Measurements from ENCODE around the gene TEF.
A peak's percentile ranks its signal among the peaks of the same experiment; 100 is the strongest.

The TEF gene, protein sequence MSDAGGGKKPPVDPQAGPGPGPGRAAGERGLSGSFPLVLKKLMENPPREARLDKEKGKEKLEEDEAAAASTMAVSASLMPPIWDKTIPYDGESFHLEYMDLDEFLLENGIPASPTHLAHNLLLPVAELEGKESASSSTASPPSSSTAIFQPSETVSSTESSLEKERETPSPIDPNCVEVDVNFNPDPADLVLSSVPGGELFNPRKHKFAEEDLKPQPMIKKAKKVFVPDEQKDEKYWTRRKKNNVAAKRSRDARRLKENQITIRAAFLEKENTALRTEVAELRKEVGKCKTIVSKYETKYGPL

DNA sequence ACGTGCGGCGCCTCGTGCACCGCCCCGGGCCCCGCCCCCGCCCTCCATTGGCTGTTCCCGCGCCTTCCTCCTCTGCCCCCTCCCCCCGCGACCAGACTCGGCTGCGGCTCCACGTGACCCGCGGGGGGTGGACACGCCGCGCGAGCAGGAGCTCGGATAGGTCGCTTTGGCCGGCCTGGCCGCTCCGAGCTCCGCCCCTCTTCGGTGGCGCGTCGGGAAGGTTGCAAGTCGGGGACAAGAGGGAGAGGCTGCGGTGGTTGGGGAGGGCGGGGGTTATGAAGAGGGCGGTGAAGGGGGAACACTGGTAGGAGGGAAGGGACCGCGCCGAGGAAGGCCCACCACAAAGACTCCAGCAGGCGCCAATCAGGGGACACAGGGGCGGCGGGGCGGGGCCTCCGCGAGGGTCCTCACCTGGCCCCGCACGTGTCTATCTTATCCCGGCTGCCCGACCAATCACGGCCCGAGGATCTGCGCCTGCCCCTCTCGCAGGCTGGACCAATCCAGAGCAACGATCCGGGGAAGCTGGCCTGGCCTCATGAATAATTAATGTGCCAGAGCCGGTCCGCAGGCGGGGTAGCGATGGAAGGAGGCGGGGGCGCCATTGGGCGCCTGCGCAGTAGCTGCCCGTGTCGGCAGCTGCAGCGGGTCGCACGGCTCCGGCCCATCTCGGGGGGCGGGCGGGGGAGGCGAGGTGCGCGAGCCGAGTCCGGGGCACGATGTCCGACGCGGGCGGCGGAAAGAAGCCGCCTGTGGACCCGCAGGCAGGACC, at the start of gene TEF:
Gene TEF, plus strand, starts transcription at position 614 of the 769 bp plus-strand sequence. Its CDS starts 103 bp downstream, at position 717.
- peak; percentile 97 for DNase-seq

DNA sequence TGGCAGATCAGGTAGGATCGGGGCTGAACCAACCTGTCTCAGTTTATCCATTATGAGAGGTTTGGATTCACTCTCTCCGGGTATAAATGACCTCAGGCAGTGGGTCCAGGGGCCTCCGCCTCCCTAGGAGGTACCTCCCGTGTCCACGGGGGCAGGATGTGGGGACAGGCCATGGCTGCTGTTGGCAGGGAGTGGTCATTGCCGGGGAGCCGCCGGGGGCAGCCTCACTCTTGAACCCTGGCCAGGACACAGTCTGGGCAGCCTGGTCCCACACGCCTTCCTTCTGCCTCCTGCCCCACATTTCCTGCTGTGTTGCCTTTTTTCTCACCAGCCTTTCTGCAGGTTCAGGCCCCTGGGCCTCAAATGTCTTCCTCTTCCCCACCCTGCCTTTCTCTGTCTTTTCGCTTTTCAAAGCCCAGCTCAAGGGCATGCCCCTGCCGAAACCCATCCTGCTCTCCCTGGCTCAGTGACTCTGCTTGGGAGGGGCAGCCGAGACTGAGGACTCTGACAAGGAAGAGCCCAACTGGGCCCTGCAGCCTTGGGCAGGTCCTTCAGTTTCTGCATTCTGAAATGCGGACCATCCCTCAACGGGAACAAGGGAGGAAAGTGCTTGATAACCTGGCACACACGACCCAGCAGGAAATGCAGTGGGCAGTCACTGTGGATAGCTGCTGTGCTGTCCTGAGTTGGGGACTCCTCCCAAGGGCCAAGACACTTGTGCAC, 49.4 kb upstream of the TEF start:
- DNase-seq = no peak

DNA sequence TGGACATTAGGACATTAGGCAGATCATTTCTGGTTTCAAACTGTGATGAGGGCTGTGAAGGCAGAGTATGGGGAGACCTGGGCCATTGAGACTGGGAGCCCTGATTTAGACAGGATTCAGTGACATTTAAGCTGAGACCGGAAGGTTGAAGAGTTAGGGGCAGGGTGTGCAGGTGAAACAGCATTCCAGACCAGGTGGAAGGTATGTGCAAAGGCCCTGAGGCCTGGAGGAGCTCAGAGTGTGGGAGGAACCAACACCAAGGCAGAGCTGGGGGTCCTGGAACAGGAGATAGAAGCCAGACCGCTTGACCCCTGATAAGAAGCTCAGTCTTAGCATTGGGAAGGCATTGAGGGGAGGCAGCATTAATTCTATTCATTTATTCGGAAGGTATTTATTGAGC, 47.9 kb upstream of the TEF start:
- DNase-seq = no peak

DNA sequence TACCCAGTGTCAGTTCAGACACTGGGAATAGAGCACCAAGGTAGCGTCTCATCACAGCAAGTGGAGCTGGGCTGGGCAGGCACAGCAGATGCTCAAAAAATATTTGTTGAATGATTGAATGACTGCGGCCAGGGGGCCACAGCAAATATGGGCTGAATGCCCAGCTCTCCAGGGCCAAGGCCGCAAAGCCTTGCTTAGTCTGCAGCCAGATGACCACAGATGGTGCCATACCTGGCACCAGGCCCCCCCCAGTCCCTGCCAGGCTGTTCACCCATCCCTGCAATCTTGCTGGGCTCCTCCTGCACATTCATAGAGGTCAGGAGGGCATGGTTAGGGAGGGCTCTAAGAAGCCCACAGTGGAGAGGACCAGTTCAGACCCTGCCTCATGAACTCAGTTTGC, 47.5 kb upstream of the TEF start:
- DNase-seq = no peak

DNA sequence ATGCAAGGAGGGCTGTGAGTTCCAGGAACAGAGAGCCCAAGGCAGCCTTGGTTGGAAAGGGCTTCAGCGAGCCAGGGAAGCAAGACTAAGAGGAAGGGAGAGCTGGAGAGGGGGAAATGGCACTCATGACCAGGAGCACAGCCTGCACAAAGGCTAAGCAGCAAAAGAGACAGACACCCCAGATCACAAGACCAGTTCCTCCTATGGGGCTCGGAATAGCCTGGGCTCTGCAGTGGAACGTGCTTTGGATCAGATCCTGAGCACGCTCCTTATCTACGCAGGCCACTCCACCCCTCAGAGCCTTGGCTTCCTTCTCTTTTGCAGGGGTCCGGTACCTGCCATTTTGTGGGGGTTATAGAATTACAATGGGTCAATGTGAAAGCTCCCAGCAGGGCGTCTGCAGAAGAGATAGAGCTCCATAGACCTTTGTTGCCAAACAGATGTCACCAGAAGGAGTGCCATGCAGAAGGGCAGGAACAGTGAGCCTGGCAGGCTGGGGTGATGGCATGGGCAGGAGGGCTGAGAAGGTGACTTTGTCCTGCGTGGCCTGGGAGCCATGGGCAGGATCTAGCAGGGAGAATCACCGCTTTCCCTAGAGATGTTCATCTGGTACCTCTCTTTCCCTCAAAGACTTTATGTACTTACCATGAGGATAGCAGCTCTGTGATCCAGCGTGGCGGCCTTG, 46.6 kb upstream of the TEF start:
- DNase-seq = no peak

DNA sequence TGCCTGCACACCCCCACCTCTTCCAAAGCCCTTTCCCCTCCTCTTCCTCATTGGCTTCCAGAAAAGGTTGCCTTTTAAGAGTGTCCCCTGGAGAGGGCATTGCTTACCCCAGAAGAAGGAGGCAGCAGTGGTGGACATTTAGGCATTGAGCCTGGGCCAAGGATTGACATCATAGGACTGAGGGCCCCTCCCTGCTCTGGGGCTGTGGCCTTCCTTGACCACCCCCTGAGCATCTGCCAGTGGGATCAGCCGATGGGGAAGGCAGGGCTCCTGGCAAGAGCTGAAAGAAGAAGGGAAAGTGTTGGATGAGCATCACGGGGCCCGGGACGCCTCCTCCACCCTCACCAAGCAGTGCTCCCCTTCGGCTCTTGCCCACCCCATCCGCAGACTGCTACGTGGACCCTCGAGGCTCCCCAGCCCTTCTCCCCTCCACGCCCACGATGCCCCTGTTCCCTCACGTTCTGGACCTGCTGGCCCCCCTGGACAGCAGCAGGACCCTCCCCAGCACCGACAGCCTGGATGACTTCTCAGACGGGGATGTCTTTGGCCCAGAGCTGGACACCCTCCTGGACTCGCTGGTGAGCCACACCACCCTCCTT, 43.0 kb upstream of the TEF start:
- DNase-seq = no peak

DNA sequence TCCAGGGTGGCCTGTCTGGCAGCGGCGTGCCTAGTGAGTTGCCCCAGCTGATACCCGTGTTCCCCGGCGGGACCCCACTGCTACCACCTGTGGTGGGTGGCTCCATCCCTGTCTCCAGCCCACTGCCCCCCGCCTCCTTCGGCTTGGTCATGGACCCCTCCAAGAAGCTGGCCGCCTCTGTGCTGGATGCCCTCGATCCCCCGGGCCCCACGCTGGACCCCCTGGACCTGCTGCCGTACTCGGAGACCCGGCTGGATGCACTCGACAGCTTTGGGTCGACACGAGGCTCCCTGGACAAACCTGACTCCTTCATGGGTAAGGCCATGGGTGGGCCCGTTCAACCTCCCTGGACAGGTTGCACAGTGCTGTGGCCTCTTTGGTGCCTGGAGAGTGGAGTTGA, 41.9 kb upstream of the TEF start:
- DNase-seq = no peak

DNA sequence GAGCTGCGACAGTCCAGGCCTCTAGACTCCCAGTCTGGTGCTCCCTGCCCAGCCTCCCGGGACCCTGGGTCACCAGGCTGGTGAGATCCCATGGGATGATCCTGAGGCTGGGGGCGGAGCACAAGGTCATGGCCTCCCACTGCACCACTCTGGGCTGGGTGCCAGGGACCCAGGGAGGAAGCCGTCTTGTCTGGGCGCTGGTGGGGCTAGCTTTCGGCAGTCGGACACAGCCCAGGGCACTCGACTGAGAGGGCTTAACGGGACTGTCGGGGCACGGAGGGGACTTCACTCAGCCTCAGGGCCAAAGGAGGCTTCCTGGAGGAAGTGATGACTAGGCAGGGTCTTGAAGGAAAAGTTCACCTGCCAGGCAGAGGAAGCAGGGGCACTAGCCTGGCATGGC, 41.4 kb upstream of the TEF start:
- DNase-seq = no peak

DNA sequence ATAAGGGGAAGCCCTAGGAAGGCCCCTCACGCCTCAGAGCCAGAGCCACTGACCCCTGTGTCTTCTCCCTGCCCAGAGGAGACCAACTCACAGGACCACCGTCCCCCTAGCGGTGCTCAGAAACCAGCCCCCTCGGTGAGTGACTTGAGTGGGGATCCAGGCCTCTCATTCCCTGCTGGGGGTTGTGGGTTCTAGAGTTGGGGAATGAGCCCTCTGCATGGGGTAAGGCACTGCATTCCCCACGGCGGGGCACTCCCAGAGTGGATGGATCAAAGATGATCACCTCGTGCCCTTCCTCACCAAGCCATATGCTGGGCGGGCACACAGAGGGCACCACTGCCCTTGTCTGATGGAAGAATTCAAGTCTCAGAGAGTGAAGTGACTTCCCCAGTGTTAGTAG, 40.7 kb upstream of the TEF start:
- no peak for DNase-seq

DNA sequence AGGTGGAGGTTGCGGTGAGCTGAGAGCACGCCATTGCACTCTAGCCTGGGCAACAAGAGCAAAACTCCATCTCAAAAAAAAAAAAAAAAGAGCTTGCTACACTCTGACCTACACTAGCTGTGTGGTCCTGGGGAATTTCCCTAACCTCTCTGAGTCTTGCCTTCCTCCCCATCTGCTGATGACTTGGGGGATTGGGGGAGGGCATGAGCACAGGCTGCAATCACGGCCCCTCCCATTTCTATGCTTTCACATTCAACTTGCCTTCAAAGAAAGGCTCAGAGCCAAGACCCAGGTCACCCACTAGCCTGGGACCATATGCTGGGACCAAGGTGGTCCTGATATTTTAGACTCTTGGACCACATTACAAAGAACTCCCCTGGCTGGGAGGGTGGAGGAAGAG, 39.8 kb upstream of the TEF start:
- no peak for DNase-seq

DNA sequence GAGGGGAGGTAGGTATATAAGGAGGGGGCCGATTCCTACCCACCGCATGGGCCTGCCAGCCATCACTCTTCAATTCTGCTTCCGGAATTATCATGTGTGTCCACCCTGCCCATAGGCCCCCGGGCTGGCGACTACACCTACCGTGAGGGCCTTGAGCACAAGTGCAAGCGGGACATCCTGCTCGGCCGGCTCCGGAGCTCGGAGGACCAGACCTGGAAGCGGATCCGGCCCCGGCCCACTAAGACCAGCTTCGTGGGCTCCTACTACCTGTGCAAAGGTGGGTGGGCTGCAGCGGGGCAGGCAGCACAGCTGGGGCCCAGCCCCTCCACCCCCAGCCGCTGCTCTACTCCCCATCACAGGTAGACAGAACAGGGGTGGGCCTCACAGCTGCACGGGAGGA, 38.4 kb upstream of the TEF start:
- DNase-seq = no peak

DNA sequence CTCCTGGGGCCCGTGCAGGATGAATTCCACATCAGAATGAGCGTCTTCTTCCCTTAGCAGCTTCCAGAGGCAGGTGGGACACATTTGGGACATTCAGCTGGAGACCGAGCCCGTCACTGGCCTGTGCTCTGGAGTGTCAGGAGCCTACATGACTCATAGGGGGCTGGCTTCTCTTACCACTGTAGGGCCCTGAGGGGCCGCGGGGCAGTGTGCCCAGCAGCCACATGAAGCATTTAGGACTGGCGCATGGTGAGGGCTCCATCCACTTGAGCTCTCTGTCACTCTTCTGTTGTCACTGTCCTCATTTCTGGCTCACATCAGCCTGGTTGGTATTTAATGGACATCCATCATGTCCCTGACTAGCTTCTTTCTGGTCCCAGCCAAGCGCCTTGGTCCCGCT, 38.0 kb upstream of the TEF start:
- DNase-seq = no peak

DNA sequence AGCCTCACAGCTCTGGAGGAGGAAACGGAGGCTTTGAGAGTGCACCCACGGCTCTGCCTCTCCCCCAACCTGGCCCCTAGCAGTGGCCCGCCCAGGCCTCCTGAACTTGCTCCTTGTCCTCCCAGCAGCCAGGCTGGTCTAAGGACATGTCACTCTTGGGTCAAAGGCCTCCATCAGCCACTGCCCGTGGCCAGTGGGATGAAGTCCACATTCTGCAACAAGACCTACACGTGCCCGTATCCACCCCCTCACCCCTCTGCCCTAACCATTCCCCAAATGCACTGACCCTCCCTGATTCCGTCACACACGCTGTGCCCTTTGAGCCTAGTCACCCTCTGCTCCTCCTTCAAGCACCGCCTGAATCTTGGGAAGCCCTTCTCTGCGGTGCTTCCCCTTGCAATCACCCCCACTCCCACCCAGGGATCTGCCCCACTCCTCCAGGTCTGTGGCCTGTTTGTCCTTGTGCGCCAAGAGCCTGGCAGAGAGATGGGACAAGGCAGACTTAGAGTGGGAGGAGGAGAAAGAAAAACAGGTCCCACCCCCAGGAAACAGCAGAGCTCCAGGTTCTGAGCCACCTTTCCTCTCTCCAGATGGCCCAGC, 37.5 kb upstream of the TEF start:
- no peak for DNase-seq

DNA sequence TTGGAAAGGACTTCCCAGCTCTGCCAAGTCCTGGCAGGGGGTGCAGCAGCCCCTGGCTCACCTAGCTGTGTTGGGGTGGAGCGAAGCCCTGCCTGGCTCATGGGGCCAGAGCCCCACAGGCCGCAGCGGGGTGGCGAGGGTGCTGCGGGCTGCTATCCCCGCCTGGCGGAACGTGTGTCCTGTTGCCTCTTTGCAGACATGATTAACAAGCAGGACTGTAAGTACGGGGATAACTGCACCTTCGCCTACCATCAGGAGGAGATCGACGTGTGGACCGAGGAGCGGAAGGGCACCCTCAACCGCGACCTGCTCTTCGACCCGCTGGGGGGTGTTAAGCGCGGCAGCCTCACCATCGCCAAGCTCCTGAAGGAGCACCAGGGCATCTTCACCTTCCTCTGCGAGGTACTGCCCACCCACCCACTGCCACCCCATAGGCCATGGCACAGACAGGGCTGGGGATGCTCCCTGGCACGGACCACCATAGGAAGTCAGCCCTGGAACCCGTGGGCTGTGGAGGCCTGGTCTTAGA, 35.9 kb upstream of the TEF start:
- DNase-seq = no peak

DNA sequence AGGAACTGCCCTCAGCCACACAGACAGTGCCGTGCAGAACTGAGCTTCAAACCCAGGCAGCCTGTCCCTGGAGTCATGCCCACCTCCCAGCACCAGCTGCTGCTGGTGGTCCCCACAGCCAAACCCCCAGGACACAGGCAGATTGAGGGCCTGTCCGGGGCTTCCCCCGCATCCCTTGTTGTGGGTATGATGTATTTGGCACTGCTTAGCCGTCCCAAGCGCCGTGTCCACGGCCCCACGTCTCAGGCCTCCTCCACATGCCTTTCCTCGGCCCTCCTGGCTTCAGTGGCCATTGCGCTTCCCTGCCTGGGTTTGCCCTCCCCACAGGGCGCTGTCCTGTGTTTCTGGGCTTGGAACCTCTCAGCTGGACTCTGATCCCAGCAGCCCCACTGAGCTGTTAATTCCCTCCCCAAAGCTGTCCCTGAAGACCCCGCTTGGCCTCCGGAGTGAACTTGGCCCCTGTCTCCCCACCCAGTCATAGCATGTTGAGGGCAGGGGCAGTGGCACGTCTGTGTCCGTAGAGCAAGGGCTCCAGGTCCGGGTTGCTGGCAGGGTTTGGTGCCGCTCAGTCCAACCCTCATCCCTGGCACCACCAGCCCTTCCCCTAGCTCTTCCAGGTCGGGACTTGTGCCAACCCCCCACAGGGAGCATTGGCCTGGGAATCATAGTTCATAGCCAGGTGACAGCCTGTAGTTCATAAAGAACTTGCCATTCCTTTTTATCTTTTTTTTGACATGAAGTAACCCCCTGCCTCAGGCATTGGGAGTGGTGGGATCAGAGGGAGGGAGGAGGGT, 34.5 kb upstream of the TEF start:
- no peak for DNase-seq

DNA sequence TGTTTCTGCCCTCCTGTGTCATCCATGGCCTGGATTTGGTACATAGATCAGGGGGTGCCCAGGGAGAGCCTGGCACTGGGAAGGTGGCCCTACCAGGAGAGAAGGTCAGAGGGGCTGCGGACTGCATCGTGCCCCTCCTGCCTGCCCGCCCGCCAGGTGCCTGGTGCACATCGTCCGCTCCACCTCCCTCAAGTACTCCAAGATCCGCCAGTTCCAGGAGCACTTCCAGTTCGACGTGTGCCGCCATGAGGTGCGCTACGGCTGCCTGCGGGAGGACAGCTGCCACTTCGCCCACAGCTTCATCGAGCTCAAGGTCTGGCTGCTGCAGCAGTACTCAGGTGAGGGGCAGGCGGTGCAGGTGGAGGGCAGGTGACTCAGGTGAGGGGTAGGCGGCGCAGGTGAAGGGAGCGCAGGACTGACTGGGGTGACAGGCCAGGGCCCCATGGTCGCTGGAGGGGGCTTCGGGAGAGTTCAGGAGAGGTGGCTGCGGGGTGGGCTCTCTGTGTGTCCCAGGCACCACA, 32.7 kb upstream of the TEF start:
- no peak for DNase-seq

DNA sequence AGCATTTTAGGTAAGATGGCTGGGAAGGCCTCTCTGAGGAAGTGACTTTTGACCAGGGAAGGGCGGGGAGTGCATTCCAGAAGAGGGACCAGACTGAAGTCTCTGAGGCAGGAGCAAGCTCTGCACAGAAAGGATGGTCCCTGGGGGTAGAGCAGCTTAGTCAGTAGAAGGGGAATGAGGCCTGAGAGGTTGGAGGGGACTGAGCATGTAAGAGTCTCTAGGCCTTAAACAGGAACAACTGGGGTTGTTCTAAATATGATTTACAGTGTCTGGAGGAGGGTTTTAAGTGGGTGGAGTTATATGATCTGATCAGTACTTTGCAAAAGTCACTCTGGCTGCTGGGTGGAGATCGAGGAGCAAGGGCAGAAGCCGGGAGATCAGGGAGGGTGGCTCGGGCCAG, 31.7 kb upstream of the TEF start:
- no peak for DNase-seq

DNA sequence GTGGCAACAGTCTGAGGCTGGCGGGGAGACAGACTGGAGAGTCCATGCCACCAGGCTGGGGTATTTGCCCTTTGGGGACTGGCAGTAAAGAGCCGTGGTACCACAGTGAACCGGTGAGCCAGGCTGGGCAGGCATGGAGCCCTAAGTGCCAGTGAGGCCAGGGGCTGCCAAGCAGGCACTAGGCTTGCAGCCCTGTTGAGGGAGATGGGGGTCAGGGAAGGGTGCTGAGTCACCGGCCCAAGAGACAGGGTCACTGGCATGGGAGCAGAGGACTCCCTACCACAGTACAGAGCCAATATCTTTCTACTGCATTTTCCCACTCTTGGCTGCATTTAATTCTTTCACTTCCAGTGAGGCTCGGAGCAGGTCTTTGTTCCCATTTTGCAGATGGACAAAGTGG, 30.7 kb upstream of the TEF start:
- DNase-seq = no peak

DNA sequence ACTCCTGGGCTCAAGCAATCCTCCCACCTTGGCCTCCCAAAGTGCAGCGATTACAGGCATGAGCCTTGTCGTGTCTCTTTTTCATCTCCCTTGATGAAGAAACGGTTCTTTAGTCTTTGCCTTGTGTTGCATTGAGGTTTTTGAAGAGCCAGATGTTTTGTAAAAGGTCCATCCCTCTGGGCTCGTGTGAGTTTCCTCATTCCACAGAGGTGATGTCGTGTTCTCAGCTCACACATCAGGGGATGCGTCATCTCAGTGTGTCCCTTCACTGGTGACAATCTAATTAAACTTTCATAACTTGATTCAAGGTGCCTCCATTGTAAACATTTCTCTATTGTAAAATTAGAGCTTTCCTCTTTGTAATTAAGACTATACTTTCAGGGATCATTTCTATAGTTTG, 29.7 kb upstream of the TEF start:
- no peak for DNase-seq

DNA sequence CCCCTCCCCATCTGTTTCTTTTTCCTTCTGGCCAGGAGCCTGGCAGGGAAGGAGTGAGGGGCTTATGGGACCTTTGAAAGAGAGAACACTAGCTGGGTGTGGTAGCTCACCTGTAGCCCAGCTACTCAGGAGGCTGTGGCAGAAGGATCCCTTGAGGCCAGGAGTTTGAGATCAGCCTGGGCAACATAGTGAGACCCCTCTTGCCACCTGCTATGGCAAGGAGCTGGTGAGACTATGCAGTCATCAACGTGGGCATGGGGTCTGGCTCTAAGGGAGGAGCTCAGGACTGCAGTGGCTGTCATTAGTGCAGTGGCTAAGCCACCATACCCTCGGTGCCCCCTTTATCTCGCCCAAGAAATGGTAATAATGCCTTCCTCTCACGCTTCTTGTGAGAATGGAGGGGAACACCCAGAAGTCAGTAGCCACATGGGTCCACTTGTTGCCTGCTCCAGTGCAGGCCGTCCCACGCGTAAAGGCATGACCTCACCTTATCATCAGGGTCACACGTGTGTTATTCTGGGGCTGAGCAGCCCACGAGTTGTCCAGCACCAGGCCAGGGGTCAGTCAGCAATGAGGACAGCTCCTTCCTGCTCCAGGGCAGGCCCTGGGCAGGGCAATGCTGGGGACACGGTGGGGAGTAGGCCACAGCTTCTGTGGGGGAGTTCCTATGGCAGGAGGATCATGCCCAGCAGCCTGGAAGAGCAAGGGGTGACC, 27.7 kb upstream of the TEF start:
- no peak for DNase-seq

DNA sequence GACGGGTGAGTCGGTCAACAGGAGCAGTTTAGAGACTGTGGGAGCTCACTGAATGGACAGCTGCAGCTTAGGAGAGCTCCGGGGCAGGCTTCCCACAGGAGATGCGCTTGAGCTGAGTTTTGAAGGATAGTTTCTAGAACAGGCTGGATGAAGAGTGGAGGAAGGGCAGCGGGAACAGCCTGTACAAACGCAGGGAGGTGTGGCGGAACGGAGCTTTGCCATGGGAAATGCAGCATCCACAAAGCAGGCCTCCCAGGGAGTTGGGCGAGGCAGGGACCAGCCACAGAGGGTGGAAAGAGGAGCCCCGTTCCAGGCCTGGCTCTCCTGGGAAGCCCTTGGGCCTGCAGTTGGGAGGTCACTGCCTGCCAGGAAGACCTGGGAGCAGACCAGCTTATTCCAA, 26.8 kb upstream of the TEF start:
- no peak for DNase-seq
